Skeletal muscle tissue (tissue), 4 donors: Measurements from ENCODE around the gene OR10A2. TPM values are rescaled to one million over a fixed set of nuclear protein-coding genes. Genes with fewer than 3 reads are reported as not detected.
"Not testable (repeated sequence)": the region's sequence is repeated elsewhere in the genome, so short reads cannot be mapped to it uniquely, and the experiment has no call there.

Experiments
- H3K27ac ChIP-seq: one replicate; pipeline ENCODE4 v1.7.0; 2013; ENCODE audit warnings: mild to moderate bottlenecking, low read depth, low read length, inconsistent platforms
- H3K27me3 ChIP-seq, 3 donors: one replicate each; pipeline ENCODE4 v1.7.0; 2013; ENCODE audit warnings: low read length in 3 of 3; ENCODE audit not compliant: control insufficient read depth in 3 of 3, insufficient read depth in 3 of 3
- H3K36me3 ChIP-seq, 3 donors: one replicate each; pipeline ENCODE4 v1.7.0; 2013; ENCODE audit warnings: low read length in 3 of 3; ENCODE audit not compliant: control insufficient read depth in 3 of 3, insufficient read depth in 3 of 3
- H3K4me1 ChIP-seq, 3 donors: one replicate each; pipeline ENCODE4 v1.7.0; 2013; ENCODE audit warnings: low read length in 3 of 3, mild to moderate bottlenecking in 3 of 3; ENCODE audit not compliant: control insufficient read depth in 3 of 3, insufficient read depth in 3 of 3
- H3K4me3 ChIP-seq, 3 donors: one replicate each; pipeline ENCODE4 v1.7.0; 2013; ENCODE audit warnings: low read length in 3 of 3
- H3K9ac ChIP-seq, 3 donors: one replicate each; pipeline ENCODE4 v1.7.0; 2013; ENCODE audit warnings: low read length in 3 of 3, mild to moderate bottlenecking in 3 of 3, moderate library complexity in 2 of 3, low read depth in 1 of 3
- H3K9me3 ChIP-seq, 3 donors: one replicate each; pipeline ENCODE4 v1.7.0; 2013; ENCODE audit warnings: low read length in 3 of 3; ENCODE audit not compliant: control insufficient read depth in 3 of 3
- total RNA-seq: library from RNA; depleted of rRNA; stranded (reverse); fragments of >200 nt; gene quantifications from one replicate; pipeline ENCODE4 v1.2.3, GENCODE V29; 2014
- donor health status: Osteomylitis.

Gene OR10A2
- total RNA-seq, 1 donor from 2014 or later = not detected

DNA sequence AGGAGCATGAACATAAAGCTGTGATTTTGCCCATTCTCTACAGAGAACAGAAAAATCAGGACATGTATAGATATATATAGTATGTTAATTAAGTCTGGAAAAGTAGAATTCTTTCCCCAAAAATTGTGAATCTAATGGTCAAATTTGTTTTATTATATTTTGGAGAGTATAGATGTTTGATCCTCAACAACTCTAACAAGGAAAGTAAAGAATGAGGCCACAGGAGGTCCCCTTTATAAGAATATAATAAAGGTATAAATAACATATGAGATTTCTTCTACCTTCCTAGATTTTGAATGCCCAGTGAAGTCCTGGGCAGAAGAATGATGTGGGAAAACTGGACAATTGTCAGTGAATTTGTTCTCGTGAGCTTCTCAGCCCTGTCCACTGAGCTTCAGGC, 13.5 kb downstream of the OR10A2 start, which contains the start of gene OR10A4:
OR10A4 (plus strand) TSS at position 301 of the 400 bp plus-strand sequence; CDS start at position 324, 23 bp downstream.
- Histone ChIP-seq H3K9me3 (peaks cover 0 to 9% (median 2%) of the 10 kb centered on the region in 3 donors), H3K27me3 (no peaks in the 10 kb centered on the region), H3K4me1 (no peaks in the 10 kb centered on the region), H3K36me3 (no peaks in the 10 kb centered on the region), H3K27ac (no peak within 1 kb of the TSS), H3K4me3 (no peak within 1 kb of the TSS), H3K9ac (no peak within 1 kb of the TSS)

DNA sequence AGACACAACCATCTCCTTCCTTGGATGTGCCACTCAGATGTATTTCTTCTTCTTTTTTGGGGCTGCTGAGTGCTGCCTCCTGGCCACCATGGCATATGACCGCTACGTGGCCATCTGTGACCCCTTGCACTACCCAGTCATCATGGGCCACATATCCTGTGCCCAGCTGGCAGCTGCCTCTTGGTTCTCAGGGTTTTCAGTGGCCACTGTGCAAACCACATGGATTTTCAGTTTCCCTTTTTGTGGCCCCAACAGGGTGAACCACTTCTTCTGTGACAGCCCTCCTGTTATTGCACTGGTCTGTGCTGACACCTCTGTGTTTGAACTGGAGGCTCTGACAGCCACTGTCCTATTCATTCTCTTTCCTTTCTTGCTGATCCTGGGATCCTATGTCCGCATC, 14.1 kb downstream of the OR10A2 start:
- Histone ChIP-seq H3K4me1 (no peaks in the 10 kb centered on the region), H3K9ac (no peak overlapping the region), H3K27ac (no peak overlapping the region), H3K27me3 (no peaks in the 10 kb centered on the region), H3K9me3 (peaks cover 0 to 9% (median 2%) of the 10 kb centered on the region in 3 donors), H3K36me3 (no peaks in the 10 kb centered on the region), H3K4me3 (no peak overlapping the region)

DNA sequence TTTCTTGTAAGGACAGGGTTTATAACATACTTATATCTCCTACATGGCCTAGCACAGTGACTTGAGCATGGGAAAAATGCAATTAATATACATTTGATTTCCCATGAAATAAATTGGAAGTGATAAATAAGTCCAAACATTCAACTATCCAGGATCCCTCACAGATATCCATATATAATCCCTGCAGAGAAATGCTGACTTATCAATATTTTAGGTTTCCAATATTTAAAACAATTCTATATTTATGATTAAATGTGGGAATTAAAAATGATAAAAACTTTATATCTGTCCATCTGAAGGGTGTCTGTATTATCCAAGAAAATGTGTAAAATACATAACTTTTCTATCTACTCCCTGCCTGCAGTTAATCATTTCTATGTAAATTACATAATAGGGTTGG, 19.9 kb downstream of the OR10A2 start:
- H3K9me3 ChIP-seq = no peaks in the 10 kb centered on the region
- no peaks in the 10 kb centered on the region for H3K4me1 ChIP-seq
- H3K27me3 ChIP-seq = no peaks in the 10 kb centered on the region
- H3K9ac ChIP-seq = no peak overlapping the region
- H3K36me3 ChIP-seq = no peaks in the 10 kb centered on the region
- no peak overlapping the region for H3K4me3 ChIP-seq
- H3K27ac ChIP-seq = no peak overlapping the region

DNA sequence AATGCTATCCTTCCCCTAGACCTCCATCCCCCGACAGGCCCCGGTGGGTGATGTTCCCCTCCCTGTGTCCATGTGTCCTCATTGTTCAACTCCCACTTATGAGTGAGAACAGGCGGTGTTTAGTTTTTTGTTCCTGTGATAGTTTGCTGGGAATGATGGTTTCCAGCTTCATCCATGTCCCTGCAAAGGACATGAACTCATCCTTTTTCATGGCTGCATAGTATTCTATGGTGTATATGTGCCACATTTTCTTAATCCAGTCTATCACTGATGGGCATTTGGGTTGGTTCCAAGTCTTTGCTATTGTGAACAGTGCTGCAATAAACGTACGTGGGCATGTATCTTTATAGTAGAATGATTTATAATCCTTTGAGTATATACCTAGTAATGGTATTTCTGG, 24.9 kb downstream of the OR10A2 start:
- not testable (repeated sequence) for H3K9me3 ChIP-seq, H3K4me1 ChIP-seq, H3K27me3 ChIP-seq, H3K36me3 ChIP-seq, H3K4me3 ChIP-seq, H3K9ac ChIP-seq, H3K27ac ChIP-seq

DNA sequence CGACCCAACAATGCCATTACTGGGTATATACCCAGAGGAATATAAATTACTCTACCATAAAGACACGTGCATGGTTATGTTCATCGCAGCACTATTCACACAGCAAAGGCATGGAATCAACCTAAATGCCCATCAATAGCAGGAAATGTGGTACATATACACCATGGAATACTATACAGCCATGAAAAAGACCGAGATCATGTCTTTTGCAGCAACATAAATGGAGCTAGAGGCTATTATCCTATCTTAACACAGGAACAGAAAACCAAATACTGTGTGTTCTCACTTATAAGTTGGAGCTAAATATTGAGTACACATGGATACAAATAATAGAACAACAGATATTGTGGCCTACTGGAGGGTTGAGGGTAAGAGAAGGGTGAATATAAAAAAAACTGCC, 26.0 kb downstream of the OR10A2 start:
- H3K9me3 ChIP-seq = no peaks in the 10 kb centered on the region
- H3K4me1 ChIP-seq = no peaks in the 10 kb centered on the region
- H3K9ac ChIP-seq = no peak overlapping the region
- no peaks in the 10 kb centered on the region for H3K27me3 ChIP-seq
- no peaks in the 10 kb centered on the region for H3K36me3 ChIP-seq
- no peak overlapping the region for H3K4me3 ChIP-seq
- no peak overlapping the region for H3K27ac ChIP-seq

DNA sequence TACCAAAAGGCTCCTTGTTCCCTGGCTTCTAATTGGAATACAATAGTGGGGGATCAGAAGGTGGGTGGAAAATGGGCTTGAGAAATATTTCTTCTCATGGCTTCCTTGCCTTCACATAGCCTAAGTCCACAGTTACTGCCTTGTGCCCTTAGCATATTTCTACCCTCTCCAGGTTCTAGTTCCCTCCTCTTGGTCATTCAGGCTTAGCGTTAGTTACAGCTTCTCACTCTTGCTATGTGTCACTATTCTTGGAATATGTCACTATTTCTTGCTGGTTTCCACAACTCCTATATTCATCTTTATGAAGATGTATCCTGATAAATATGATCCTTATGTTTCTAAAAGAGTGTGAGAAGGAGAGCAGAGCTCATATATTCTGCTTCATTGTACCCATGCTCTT, 27.0 kb downstream of the OR10A2 start:
- no peak overlapping the region for H3K27ac ChIP-seq

DNA sequence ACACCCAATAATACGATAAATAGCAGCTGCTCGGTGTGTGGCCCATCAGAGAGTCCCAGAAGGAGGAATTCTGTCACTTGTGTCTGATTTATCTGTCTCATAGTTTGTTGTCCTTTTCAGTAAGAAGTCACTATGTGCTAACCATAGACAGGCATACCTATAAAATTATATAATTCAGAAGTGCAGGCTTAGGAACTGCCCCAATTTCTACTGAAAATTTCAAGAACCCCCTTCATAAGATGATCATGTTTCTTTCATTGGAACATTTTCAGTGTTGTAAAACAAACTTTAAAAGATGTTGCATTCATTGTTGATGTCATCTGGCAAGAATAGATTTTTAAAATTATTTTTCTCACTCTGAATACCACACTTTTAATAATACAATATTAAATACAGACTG, 29.5 kb downstream of the OR10A2 start, which contains the start of gene OR2D2:
OR2D2 (minus strand) TSS at position 101 of the 400 bp plus-strand sequence; CDS start at position 101, 0 bp downstream.
- no peak within 1 kb of the TSS for H3K27ac ChIP-seq
- H3K27me3 ChIP-seq = no peaks in the 10 kb centered on the region
- H3K9ac ChIP-seq = no peak within 1 kb of the TSS
- H3K4me3 ChIP-seq = no peak within 1 kb of the TSS
- no peaks in the 10 kb centered on the region for H3K36me3 ChIP-seq
- H3K9me3 ChIP-seq = no peaks in the 10 kb centered on the region
- H3K4me1 ChIP-seq = no peaks in the 10 kb centered on the region

More for the DNA sequence above, 27.0 kb downstream of the OR10A2 start:
- no peaks in the 10 kb centered on the region for H3K4me1 ChIP-seq
- H3K9ac ChIP-seq = no peak overlapping the region
- no peak overlapping the region for H3K4me3 ChIP-seq
- no peaks in the 10 kb centered on the region for H3K9me3 ChIP-seq
- no peaks in the 10 kb centered on the region for H3K27me3 ChIP-seq
- no peaks in the 10 kb centered on the region for H3K36me3 ChIP-seq

DNA sequence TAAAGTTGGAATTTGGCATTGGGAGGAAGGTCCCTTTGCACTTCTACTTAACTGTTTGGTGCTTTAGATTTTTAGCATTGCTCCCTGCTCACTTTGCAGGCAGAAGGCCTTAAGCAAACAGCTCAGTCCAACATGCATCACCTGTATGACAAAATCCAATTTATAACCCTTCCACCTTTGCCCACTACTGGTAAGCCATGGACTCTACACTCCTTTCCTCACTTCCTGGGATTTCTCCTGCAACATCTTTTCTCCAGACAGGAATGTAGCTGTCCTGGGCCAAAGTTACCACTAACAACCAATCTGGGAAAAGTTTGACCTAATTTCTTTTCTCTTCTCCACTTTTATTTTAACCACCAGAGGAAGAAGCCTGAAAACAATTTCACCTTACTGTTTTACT, 31.2 kb downstream of the OR10A2 start:
- Histone ChIP-seq H3K4me3 (no peak overlapping the region), H3K36me3 (no peaks in the 10 kb centered on the region), H3K4me1 (no peaks in the 10 kb centered on the region), H3K9me3 (no peaks in the 10 kb centered on the region), H3K27ac (no peak overlapping the region), H3K9ac (no peak overlapping the region), H3K27me3 (no peaks in the 10 kb centered on the region)

DNA sequence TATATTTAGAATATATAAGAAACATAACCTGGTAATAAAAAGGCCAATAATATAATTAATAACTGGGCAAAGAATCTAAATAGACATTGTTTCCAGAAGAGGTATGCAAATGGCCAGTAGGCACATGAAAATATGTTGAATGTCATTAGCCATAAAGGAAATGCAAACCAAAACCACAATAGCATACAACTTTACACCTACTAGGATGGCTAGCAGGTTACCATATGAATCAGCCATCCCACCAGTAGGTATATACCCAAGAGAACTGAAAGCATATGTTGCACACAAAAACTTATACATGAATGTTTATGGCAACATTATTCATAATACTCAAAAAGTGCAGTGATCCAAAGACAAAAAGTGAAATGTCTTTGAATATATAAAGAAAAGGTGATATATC, 32.2 kb downstream of the OR10A2 start:
- Histone ChIP-seq H3K27me3 (no peaks in the 10 kb centered on the region), H3K36me3 (no peaks in the 10 kb centered on the region), H3K9ac (no peak overlapping the region), H3K9me3 (no peaks in the 10 kb centered on the region), H3K27ac (no peak overlapping the region), H3K4me1 (no peaks in the 10 kb centered on the region), H3K4me3 (no peak overlapping the region)

DNA sequence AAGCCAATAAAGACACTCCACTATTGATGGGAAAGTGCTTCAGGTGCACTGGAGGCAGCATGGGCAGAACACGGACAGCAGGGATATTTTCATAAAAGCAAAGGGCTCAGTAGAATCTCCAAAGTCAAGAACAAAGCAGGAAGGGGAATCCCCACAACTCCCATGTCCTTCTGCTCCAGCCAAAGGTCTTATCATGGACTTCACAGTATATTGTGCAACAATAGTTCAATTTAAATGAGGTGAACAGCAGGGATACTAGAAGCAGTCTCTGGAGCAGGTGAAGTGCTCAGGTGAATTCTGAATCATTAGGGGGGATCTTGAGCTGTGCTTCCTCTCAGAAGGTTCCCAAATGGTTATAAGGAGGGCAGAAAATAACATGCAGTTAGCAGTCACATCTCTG, 36.1 kb downstream of the OR10A2 start:
- Histone ChIP-seq H3K4me3 (no peak overlapping the region), H3K27me3 (no peaks in the 10 kb centered on the region), H3K27ac (no peak overlapping the region), H3K9ac (no peak overlapping the region), H3K9me3 (no peaks in the 10 kb centered on the region), H3K4me1 (no peaks in the 10 kb centered on the region), H3K36me3 (no peaks in the 10 kb centered on the region)
